Measurements from ENCODE around the gene CRYBB2. TPM values are rescaled to one million over a fixed set of nuclear protein-coding genes. Genes with fewer than 3 reads are reported as not detected.
"Not testable (repeated sequence)": the region's sequence is repeated elsewhere in the genome, so short reads cannot be mapped to it uniquely, and the experiment has no call there.

Gene CRYBB2
- total RNA-seq, 2 experiments from 2014 or later: not detected

DNA sequence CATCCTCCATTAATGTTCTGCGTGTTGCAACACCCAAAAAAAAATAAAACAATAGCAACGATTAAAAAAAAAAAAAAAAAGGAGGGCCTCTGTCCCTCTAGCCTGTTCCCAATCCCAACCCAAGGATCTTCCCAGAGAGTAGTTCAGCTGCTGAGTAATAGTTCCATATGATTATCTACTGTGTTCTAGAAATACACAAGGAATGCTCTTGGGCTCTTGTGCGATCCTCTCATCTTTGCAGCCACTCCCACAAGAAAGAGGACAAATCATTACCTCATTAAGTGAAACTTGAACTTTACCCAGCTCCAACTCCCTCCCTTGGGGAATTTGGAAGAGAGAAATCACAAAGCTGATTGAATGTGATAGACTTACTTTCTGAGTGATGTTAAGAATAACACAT lies 54.5 kb downstream of the CRYBB2 start:
- H3K27me3 Mint-ChIP-seq: peaks cover 26% of the 10 kb centered on the region
- ATAC-seq; H3K4me3 Mint-ChIP-seq; H3K9me3 Mint-ChIP-seq (ENCODE audit: low read depth); CTCF ChIA-PET; H3K36me3 Mint-ChIP-seq; H3K27ac Mint-ChIP-seq; H3K4me1 Mint-ChIP-seq; DNase-seq: not testable (repeated sequence)

DNA sequence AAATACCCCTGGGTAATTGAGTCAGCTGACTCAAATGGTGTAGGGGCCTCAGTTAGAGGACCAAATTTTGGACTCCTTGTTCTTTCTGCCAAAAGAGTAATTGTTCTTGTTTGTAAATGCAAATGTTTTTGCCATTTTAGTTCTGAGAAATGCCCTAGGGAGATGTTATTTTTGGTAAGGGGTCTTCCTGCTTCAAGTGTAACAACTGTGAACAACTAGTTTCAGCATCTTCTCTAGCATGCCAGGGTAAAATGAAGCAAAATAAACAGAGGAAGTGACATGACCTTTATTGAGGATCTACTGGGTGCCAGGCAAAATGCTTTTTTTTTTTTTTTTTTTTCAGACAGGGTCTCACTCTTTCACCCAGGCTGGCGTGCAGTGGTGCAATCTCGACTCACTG lies 60.7 kb downstream of the CRYBB2 start:
- not testable (repeated sequence) for H3K27ac Mint-ChIP-seq

More for the DNA sequence above, 60.7 kb downstream of the CRYBB2 start:
- peaks cover 64% of the 10 kb centered on the region for H3K27me3 Mint-ChIP-seq
- DNase-seq; H3K9me3 Mint-ChIP-seq (ENCODE audit: low read depth); H3K4me1 Mint-ChIP-seq; H3K4me3 Mint-ChIP-seq; H3K36me3 Mint-ChIP-seq; ATAC-seq; CTCF ChIA-PET: not testable (repeated sequence)

Other genes with a start within 250 kb of the CRYBB2 start
- under 1 TPM in 1 of 2 experiments, not detected in 1; 0.52 TPM for gene CRYBB3, start 19.8 kb upstream of the CRYBB2 start, total RNA-seq